HG03442 (cell line): ENCODE results near the gene MCU.

ENCODE experiments used
- ATAC-seq: cut with Tn5 transposase; IDR thresholded peaks from one replicate; pipeline ENCODE4 v1.9.1; 2021; ENCODE audit warnings: mild to moderate bottlenecking, moderate library complexity; ENCODE audit not compliant: unreplicated experiment

MCU gene

DNA sequence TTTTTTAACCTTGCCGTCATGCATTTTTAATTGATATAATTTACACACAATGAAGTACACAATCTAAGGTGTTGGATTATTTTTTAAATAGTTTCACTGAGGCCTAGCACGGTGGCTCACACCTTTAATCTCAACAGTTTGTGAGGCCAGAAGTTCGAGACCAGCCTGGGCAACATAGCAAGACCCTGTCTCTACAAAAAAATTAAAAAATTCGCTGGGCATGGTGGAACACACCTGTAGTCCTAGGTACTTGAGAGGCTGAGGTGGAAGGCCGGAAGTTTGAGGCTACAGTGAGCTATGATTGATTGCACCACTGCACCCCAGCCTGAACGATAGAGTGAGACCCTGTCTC lies 108.8 kb downstream of the MCU start:
- ATAC-seq, result no peak

DNA sequence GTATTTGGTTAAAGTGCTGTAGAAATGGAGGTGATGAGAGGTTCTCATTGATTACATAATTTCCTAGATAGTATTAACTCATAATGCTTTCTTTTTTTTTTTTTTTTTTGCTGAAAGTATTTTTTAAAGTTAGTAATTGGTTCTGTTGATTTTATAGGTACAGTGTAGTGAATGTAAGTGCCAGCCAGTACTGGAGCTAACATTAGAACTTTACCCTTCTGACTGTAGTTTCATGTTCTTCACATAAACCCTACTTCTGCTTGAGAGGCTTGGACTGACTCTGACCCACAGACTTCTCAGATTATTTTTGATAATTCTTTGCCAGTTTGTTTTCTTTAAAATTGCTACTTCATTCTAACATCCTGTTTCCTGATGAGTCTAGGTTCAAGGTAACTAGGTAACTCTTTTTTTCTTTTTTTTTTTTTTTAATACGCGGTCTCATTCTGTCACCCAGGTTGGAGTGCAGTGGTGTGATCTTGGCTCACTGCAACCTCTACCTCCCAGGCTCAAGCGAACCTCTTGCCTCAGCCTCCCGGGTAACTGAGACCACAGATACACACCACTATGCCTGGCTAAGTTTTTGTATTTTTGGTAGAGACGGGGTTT lies 109.4 kb downstream of the MCU start:
- ATAC-seq, result no peak

DNA sequence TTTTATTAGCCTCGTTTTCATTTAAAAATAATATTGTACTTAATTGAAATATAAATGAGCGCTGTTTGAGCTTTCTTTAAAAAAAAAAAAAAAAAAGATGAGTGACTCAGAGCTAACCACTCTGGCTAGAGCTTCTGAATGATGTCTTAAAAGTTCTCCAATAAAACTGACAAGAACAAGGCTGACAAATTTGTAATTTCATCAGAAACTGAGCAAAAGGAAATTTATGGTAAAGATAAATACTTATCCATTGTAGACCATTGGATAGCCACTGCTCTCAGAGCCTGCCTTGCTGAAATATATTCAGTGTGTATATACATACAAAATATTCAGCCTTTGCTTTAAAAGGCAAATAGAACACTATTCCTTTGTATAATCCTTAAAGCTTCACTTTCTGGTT lies 110.4 kb downstream of the MCU start:
- no peak for ATAC-seq

- no peak for ATAC-seq
Measured at GRCh38 chr10:72802763-72803505, 111.0 kb downstream of the MCU start.

GRCh38 chr10:72808001-72808400 lies 116.1 kb downstream of the MCU start:
- ATAC-seq, result no peak

DNA sequence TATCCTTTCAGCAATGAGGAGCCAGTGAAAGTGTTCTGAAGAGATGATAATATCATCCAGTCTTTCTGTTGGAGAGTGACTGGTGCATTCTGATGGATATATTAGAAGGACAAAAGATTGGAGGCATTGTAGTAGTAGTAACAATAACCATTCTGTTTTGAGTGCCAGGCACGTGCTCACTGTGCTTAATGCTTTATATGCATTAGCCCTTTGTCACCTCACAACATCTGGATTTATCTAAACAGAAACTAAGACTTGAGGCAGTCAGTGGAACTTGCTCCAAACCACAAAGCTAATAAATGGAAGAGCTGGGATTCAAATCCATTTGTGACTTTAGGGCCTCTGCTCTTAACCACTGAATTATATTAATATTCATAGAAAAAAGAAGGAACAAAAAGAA lies 117.1 kb downstream of the MCU start:
- ATAC-seq, result no peak

- ATAC-seq, result no peak
Measured at GRCh38 chr10:72810976-72811375, 119.0 kb downstream of the MCU start.

- ATAC-seq, result no peak
Measured at GRCh38 chr10:72812415-72812752, 120.4 kb downstream of the MCU start.

DNA sequence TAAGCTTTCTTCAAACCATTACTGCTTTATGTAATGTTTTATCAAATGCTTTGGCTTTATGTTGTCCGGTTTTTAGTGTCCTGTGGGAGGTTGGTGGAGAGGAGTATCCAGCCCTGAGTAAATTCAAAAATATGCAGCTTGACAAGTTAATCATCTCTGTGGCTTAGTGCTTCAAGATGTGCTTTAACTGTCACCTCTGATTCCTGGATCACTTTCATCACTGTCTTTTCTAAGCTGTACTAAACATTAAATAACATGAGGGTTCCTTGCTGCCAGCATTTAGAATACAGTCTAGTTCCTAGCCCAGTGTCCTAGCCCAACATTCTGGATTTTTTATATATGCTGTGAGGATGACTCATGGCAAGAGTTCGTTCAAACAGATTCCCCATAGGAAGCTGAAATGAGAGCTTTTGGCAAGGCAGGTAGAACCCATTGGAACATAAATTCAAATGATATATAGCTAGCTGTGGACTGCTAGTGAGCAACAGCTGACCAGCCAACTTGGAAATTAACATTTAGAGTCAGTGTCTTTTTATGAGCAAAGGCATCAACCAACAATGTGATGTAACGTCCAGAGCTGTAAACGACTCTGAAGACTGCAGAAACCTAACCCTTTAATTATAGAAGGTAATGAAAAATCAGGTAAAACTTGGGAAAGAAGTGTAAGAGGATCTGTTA lies 120.9 kb downstream of the MCU start:
- no peak for ATAC-seq

- ATAC-seq, result no peak
Measured at GRCh38 chr10:72814099-72814790, 122.3 kb downstream of the MCU start.

GRCh38 chr10:72816565-72816964 lies 124.6 kb downstream of the MCU start:
- no peak for ATAC-seq

DNA sequence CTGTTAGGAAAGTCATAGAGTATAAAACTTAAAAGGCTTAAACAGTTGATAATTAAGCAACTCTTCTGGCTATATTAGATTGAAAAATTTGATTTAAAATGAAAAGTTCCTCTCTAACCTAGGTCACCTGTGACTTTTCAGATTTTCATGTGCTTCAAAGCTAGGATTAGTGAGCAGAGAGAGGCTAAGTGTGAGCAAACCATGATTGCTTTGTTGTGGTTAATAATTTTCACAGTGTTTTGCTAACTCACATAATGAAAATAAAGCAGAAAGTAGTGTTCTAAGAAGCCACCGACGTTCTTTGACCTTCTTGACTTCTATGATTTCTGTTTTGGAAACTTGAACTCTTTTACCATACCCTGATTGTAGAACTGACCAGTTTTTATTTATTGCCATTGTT lies 126.1 kb downstream of the MCU start:
- ATAC-seq, result no peak

DNA sequence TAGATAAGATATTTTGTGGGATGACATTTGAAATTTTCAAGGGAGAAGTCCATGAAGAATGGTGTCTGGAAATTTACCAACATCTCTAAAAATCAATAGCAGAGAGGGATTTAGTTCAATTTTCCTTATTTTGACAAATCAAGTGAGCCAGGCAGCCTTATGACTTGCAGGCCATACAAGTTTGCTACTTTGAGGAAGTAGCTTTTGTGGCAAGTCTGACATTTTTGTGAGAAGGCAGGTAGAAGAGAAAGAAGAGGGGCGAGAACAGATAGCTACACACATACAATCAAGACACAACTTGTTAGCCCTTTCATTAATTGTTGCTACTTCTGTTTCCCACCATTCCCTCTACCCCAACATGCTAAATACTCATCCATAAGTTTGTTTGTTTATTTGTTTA lies 127.1 kb downstream of the MCU start:
- ATAC-seq, result no peak

DNA sequence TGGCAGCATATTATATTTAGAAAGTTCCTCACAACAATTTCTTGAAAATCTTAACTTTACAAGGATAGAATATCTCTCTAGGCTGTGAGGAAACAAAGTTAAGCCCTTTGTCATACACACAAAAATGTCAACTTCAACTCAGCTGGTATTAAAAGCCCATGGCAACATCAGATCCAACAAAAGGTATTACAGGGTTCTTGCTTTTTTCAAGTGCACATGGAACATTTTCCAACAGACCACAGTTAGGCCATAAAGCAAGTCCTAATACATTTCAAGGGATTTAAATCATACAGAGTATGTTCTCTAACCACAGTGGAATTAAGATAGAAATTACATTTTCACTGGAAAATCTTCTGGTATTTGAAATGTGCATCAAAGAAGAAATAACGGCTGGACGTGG lies 129.7 kb downstream of the MCU start:
- ATAC-seq, result no peak

DNA sequence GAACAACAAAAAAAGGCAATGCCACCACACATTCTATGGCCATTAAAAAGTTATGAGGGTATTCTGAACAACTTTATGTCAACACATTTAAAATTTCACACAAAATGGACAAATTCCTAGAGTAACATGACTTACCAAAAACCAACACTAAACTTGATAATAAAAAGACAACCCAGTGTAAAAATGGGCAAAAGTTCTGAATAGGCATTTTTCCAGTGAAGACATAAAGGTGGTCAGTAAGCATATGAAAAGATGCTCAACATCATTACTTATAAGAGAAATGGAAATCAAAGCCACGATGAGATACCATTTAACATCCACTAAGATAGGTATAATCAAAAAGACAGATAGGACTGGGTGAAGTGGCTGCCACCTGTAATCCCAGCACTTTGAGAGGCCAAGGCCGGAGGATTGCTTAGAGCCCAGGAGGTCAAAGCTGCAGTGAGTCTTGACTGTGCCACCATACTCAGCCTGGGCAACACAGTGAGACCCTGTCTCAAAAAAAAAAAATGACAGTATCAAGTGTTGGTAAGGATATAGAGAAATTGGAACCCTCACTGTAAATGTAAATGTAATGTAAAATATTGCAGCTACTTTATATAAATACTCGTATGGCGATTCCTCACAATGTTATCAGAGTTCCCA lies 130.5 kb downstream of the MCU start:
- ATAC-seq, result no peak

GRCh38 chr10:72825163-72825562 lies 133.2 kb downstream of the MCU start:
- no peak for ATAC-seq

GRCh38 chr10:72826346-72826745 lies 134.4 kb downstream of the MCU start:
- no peak for ATAC-seq

DNA sequence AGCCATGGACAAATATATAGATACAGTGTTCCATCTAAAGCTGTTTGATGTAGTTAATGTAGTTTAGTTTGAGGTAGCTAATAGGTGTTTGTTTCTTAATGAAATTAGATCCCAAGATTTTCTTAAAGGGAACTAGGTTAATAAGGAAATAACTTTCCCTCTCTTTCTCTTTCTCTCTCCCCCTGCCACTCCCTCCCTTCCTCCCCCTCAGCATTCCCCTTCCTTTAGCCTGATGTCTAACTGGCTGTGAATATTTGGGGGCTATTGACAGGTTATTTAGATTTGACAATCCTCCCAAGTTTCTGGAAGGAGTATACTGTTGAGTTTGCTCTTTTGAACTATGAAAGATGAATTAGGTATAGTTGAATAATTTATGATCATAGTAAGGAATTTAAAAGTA lies 136.4 kb downstream of the MCU start:
- ATAC-seq, result no peak

GRCh38 chr10:72830625-72831024 lies 138.7 kb downstream of the MCU start:
- ATAC-seq, result no peak

GRCh38 chr10:72831696-72832409 lies 139.9 kb downstream of the MCU start:
- ATAC-seq, result no peak

DNA sequence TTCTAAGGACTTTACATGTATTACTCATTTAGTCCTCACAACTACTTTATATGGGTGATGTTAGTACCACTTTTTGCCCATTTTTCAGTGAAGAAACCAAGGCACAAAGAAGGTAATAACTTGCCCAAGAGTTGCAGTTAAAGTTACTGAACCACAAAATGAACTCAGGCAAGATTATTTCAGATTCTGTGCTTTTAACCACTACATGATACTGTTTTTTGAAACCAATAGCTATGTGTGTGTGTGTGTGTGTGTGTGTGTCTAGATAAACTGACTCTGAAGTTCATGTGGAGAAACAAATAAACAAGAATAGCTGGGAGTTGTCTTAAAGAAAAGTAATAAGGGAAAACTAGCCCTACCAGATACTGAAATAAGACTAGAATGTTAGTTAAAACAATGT lies 140.8 kb downstream of the MCU start:
- ATAC-seq, result no peak
